ENCODE measurements around the gene CTNND2. TPM values are rescaled to one million over a fixed set of nuclear protein-coding genes. Genes with fewer than 3 reads are reported as not detected.

CTNND2 gene
- total and polyA plus RNA-seq, 10 donors: 0.93 to 51.0 (median 21.5) TPM

GRCh38 chr5:11679676-11680075 lies 224.6 kb downstream of the CTNND2 start:
- WGBS, 5 donors: 63 to 84% (median 73%) methylated on average over 5 of the region's 5 CpGs

GRCh38 chr5:11675184-11675583 lies 229.1 kb downstream of the CTNND2 start:
- intact Hi-C loops (cut with DNase I; ENCODE audit: low total_unique reads): no loop called here
- 75 to 88% (median 85%) methylated on average over 2 of the region's 2 CpGs for WGBS, 5 donors
- no peak overlapping the region for H3K27ac ChIP-seq

More at GRCh38 chr5:11679676-11680075, 224.6 kb downstream of the CTNND2 start:
- Histone ChIP-seq H3K9me3 (no peaks in the 10 kb centered on the region), H3K4me1 (peaks cover 0 to 4% (median 0%) of the 10 kb centered on the region in 6 donors), H3K27ac (no peak overlapping the region), H3K36me3 (no peaks in the 10 kb centered on the region), H3K4me3 (no peak overlapping the region), H3K27me3 (replicated peaks in 1 of 7) (no peaks in the 10 kb centered on the region)
- intact Hi-C loops (cut with DNase I; ENCODE audit: low total_unique reads): no loop called here
- TF ChIP-seq POLR2A (IDR thresholded peaks at IDR 0.05) (no peak), CTCF (IDR thresholded peaks at IDR 0.05 in 8 of 11, conservative IDR thresholded peaks at IDR 0.05 in 3 of 11) (no peak), POLR2AphosphoS5 (IDR thresholded peaks at IDR 0.05) (no peak)
- DNase-seq: no peak

DNA sequence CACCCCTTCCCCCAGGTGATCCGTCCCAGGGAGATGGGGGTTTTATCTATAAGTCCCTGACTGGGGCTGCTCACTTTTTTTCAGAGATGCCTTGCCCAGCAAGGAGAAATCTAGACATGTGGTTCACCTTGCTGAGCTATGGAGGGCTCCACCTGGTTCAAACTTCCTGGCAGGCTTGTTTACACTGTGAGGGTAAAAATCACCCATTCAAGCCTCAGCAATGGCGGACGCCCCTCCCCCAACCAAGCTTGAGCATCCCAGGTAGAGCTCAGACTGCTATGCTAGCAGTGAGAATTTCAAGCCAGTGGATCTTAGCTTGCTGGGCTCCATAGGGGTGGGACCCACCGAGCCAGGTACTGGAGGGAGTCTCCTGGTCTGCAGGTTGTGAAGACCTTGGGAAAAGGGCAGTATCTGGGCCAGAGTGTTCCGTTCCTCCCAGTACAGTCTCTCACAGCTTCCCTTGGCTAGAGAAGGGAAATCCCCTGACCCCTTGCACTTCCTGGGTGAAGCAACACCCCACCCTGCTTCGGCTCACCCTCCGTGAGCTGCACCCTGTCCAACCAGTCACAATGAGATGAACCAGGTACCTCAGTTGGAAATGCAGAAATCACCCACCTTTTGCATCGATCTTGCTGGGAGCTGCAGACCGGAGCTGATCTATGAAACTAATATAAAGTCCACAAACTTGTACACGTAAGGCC lies 231.7 kb downstream of the CTNND2 start:
- Histone ChIP-seq H3K36me3 (no peaks in the 10 kb centered on the region), H3K4me1 (no peaks in the 10 kb centered on the region), H3K27ac (no peak overlapping the region), H3K27me3 (replicated peaks in 1 of 7) (no peaks in the 10 kb centered on the region), H3K9me3 (peaks cover 0 to 15% (median 3%) of the 10 kb centered on the region in 8 donors), H3K4me3 (no peak overlapping the region)
- TF ChIP-seq POLR2AphosphoS5 (IDR thresholded peaks at IDR 0.05) (no peak), CTCF (IDR thresholded peaks at IDR 0.05 in 8 of 11, conservative IDR thresholded peaks at IDR 0.05 in 3 of 11) (no peak), POLR2A (IDR thresholded peaks at IDR 0.05) (no peak)
- 65 to 85% (median 80%) methylated on average over 8 to 10 of the region's 10 CpGs for WGBS, 5 donors
- DNase-seq: no peak
- intact Hi-C loops (cut with DNase I; ENCODE audit: low total_unique reads): no loop called here

More at GRCh38 chr5:11675184-11675583, 229.1 kb downstream of the CTNND2 start:
- no peak for DNase-seq
- Histone ChIP-seq H3K4me3 (no peak overlapping the region), H3K9me3 (peaks cover 0 to 6% (median 0%) of the 10 kb centered on the region in 8 donors), H3K27me3 (replicated peaks in 1 of 7) (no peaks in the 10 kb centered on the region), H3K4me1 (no peaks in the 10 kb centered on the region), H3K36me3 (no peaks in the 10 kb centered on the region)
- TF ChIP-seq POLR2A (IDR thresholded peaks at IDR 0.05) (no peak), POLR2AphosphoS5 (IDR thresholded peaks at IDR 0.05) (no peak), CTCF (IDR thresholded peaks at IDR 0.05 in 8 of 11, conservative IDR thresholded peaks at IDR 0.05 in 3 of 11) (no peak)

DNA sequence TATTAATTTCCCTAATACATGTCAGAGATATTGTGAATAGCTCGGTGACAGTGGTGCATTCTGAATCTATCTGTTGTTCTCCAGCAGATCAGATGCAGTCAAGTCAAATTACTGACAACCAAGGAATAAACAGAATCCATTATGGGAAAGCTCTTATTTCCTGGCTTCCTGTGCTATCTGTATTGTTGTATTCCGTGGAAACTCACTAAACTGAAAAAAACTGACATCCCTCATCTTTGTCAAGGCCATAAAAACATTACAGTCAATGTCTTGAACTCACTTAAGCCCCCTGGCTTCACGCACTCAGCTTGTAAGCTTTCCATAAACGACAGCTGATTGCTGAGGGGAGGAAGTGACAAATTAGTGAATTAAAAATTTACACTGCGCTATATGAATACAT lies 245.9 kb downstream of the CTNND2 start:
- DNase-seq: no peak
- WGBS, 5 donors: 49 to 74% (median 59%) methylated on average over 5 of the region's 5 CpGs
- H3K27ac ChIP-seq: no peak overlapping the region
- intact Hi-C loops (cut with DNase I; ENCODE audit: low total_unique reads): no loop called here
- H3K36me3 ChIP-seq: no peaks in the 10 kb centered on the region
- no peak overlapping the region for H3K4me3 ChIP-seq
- peaks cover 0 to 2% (median 0%) of the 10 kb centered on the region in 8 donors for H3K9me3 ChIP-seq
- H3K27me3 ChIP-seq (replicated peaks in 1 of 7): no peaks in the 10 kb centered on the region
- no peaks in the 10 kb centered on the region for H3K4me1 ChIP-seq
- no peak for TF ChIP-seq POLR2A (IDR thresholded peaks at IDR 0.05)
- no peak for TF ChIP-seq POLR2AphosphoS5 (IDR thresholded peaks at IDR 0.05)
- TF ChIP-seq CTCF (IDR thresholded peaks at IDR 0.05 in 8 of 11, conservative IDR thresholded peaks at IDR 0.05 in 3 of 11): no peak
